ENCODE data around the gene CRB2. TPM values are rescaled to one million over a fixed set of nuclear protein-coding genes. Genes with fewer than 3 reads are reported as not detected.

CRB2 gene
- under 0.01 and 9.0 TPM in 2 replicates for total RNA-seq

GRCh38 chr9:123355761-123356431 is at the start of gene CRB2:
Gene CRB2, plus strand, starts transcription at chr9:123356197. Its CDS starts 64 bp downstream, at chr9:123356261.

Small RNA genes lying within 50 kb of the gene (small RNA-seq; reads per million reads assigned to genes)
- gene MIR601 (ENCODE audit: low replicate concordance): not detected

Other genes starting within 250 kb of the CRB2 start
- gene STRBP, start 87.6 kb upstream of the CRB2 start, total RNA-seq: 3.3 and 3.7 TPM in 2 replicates

All from placental pericyte (primary cell).